AG09309 (cell line): ENCODE measurements around the gene SEC16B.

ENCODE experiments used
- DNase-seq: peaks from one replicate; pipeline ENCODE4 v3.0.0-alpha.2; 2010; ENCODE audit warnings: low read depth
- H3K4me3 ChIP-seq: 2 replicates; pipeline ENCODE4 v1.5.1; 2011; ENCODE audit warnings: mild to moderate bottlenecking, low read depth, low read length, moderate library complexity; ENCODE audit not compliant: control insufficient read depth
- TF ChIP-seq, protein P1 (sequence below): IDR thresholded peaks from 2 replicates; pipeline ENCODE4 v1.5.1; 2011; ENCODE audit warnings: mild to moderate bottlenecking, low read depth, low read length, inconsistent platforms; ENCODE audit not compliant: insufficient read depth, control insufficient read depth; ENCODE audit errors: missing control alignments

The SEC16B gene

DNA sequence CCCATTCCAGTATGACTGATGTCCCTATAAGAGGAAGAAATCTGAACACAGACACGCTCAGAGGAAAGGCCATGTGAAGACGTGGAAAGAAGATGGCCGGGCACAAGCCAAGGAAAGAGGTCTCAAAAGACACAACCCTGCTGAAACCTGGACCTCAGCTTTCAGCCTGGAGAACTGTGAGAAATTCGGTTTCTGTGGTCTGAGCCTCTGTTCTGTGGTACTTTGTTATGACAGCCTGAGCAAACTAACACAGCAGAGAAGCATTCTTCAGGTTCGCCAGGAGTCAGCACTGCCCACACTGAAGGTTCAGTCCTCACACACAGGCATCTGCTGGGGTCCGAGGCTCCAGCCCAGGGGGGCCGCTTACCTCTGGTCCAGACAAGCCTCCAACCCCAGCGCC is 37.7 kb downstream of the SEC16B start:
- TF ChIP-seq, protein P1, sequence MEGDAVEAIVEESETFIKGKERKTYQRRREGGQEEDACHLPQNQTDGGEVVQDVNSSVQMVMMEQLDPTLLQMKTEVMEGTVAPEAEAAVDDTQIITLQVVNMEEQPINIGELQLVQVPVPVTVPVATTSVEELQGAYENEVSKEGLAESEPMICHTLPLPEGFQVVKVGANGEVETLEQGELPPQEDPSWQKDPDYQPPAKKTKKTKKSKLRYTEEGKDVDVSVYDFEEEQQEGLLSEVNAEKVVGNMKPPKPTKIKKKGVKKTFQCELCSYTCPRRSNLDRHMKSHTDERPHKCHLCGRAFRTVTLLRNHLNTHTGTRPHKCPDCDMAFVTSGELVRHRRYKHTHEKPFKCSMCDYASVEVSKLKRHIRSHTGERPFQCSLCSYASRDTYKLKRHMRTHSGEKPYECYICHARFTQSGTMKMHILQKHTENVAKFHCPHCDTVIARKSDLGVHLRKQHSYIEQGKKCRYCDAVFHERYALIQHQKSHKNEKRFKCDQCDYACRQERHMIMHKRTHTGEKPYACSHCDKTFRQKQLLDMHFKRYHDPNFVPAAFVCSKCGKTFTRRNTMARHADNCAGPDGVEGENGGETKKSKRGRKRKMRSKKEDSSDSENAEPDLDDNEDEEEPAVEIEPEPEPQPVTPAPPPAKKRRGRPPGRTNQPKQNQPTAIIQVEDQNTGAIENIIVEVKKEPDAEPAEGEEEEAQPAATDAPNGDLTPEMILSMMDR, result no peak
- H3K4me3 ChIP-seq, result no peak overlapping the region
- DNase-seq, result no peak

DNA sequence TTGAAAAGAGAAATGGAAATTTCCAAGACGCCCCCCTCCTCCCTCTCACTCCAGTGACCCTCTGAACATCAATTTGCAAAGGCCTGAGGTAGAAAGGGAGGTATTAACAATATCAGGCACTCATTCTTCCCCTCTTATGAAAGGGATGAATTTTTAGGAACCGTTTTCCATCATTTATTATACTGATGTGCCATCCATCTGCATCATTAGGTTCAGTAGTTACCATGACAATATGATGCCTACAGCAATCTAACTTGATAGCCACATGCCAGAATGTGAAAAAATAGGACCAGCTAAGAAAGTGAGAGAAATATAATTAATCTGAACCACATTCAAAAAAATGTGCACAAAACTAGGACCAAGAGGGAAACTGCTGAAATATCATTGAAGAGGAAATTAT is 40.9 kb downstream of the SEC16B start:
- no peak overlapping the region for H3K4me3 ChIP-seq
- TF ChIP-seq, protein P1, result no peak
- no peak for DNase-seq

DNA sequence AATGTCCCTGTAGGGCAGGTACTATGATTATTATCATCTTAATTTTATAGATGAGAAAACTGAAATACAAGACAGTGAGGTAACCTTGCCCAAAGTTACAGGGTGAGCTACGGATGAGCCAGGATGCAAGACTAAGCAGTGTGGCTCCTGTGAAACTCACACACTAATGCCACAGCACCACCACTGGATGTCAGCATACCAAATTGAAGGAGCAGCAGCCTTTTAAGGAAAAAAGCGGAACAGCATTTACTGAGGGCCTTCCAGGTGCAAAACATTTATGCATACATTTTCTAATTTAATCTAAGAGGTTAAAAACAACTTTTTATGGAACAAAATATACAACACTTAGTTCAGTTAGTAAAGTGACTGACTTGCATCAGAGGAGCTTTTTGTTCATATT is 41.7 kb downstream of the SEC16B start:
- no peak overlapping the region for H3K4me3 ChIP-seq
- TF ChIP-seq, protein P1, result peak; percentile 40
- DNase-seq, result no peak

DNA sequence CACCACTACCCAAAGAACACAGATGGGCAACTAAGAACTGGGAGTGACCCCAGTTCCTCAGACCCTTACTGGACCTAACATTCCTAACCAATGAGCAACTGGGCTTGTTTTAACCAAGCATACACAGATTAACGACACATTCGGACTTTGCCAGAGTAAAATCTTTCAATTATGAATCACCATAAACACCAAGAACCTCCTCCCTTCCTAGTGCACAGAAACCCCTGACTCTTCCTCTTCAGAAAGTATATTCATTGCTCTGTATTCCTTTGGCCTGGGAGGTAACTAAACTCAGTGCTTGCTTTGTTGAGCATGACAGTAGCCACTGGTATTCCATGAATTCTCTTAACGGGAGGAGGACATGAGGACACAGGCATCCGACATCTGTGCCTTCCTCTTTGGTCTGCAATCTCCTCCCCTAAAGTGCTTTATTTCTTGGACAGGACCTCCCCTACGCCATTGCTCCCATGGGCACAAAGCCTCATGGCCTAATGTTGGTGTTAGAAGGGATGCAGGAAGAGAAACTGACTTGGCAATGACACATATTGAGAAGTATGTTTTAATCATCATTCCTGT is 42.7 kb downstream of the SEC16B start:
- H3K4me3 ChIP-seq, result no peak overlapping the region
- DNase-seq, result peak; percentile 67
- TF ChIP-seq, protein P1, result no peak

DNA sequence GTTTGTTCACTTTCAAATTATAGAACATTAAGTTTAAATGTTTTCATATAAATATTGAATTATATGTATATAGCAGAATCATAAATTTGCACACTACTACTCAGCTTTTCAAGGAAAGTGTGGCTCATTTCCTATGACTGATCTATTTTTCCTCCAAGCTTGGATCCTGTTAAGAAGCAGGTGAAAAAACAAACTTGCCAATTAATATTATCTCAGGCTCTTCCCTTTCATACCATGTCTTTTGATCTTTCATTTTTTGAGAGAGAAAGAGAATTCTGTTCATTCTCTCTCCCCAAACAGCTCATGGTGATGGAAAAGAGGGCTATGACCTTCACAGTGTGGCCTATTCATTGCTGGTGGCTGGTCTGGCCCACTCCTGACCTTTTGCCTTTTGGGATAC is 43.7 kb downstream of the SEC16B start:
- TF ChIP-seq, protein P1, result no peak
- no peak for DNase-seq
- no peak overlapping the region for H3K4me3 ChIP-seq

DNA sequence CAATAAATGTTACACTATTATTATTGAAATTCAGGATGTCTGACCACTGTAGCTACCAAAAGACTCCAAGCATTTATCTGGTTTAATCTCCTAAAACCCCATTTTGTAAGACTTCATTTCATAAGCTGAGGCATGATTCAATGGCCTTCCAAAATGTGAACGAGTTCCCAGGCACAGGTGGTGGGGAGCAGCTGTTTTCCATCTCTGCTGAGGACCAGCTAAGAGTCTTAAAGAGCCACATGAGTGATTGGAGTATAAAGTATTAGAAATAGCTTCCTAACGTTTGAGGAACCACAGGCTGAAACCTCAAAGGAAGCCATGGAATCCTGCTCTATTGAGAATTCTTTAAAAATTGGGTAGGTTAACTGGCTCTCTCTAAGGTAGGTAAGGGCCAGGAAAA is 44.9 kb downstream of the SEC16B start:
- TF ChIP-seq, protein P1, result no peak
- H3K4me3 ChIP-seq, result no peak overlapping the region
- DNase-seq, result no peak

DNA sequence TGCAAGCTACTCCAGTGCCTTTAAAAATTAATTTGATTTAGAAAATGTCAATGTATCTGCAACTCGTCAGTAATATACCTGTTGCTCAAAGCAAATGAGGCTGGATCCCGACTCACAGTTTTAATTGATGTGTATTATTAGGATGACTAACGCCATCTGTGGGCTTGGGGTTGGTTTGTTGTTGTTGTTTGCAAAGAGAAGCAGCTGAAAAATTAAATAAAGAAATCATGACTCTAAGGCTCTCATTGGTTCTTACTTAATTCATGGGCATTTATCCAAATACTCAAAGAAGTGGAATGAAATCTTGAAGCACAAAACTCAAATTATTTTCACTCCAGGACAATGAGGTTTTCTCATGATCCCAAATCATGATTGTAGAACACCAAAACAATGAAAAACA is 46.4 kb downstream of the SEC16B start:
- DNase-seq, result no peak
- H3K4me3 ChIP-seq, result no peak overlapping the region
- TF ChIP-seq, protein P1, result no peak
